ENCODE results near the gene PROSER3.
"Not testable (repeated sequence)": the region's sequence is repeated elsewhere in the genome, so short reads cannot be mapped to it uniquely, and the experiment has no call there.

Gene PROSER3

DNA sequence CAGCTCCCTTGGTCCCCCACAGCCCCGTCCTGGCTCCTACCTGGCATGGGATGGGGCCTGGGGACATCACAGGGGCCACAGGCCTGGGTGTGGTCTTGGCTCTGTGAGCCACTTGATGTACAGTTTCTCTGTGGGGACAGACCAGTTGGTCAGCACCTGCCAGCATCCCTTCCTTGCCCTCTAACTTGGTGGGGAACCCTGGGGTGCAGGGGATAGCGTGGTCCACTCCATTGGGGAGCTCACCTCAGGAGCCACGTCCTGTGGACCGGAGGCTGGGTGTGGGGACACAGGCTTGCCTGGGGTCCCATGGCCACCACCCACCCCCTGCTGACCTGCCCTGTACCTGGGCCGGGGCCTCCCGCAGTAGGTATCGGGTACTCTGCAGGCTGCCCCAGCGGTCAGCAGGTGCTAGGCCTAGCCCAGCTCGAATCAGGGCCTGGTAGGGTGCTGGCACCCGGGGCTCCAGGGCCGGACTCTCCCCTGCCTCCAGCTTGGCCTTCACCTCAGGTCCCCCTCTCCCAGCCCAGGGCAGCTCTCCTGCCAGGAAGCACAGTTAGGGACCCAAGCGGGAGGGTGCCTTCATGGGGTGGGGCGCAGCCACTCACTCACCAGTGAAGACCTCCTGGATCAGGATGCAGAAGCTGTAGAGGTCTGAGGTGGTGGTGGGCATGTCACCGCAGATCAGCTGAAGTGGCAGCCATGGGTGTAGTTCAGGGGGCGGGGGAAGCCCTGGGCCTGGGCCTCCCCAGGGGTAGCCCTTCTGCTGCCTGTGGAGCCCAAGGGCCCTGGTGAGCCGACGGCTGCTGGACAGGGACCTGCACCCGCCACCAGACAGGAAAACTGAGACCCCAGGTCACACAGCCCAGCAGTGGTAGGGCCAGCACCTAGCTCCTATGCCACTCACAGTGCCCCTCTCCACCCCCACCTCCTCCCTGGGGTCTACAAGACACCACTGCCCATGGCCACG lies 32.3 kb downstream of the PROSER3 start:
- DNase-seq (ENCODE audit: low read depth in 1 of 2, low spot score in 1 of 2) = no peak

DNA sequence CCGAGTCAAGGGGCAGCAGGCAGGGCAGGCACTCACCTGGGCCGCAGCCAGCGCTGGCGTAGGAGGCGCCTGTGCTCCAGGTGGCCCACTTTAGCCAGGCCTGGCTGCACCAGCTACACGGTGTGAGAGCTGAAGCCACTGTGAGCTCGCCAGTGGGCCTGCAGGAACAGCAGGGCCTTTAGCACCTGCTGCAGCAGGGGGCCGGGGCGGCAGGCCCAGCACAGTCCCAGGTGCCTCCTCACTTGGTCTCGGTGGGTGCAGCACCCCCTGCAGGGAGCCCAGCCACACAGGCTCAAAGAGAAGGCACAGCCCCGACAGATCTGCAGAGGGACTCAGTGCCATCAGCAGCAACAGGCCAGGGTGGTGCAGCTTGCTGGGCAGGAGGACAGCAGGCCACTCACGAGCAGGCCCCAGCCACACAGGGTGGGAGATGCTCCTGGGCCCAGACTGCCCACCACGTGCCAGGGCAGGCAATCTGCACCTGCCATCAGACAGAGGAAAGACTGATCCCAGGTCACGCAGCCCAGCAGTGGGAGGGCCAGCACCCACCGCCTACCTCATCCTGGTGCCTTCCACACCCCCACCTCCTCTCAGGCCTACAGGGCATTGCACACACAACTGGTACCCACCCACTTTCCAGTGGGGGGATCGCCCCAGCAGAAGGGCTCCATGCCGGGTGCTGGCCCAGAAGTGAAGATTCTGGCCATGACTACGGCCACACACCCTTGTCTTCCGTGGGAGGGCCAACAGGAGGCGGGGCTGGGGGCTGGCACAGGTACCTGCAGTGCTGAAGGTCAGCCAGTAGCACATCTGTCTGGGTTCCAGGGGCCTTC lies 33.2 kb downstream of the PROSER3 start:
- DNase-seq (ENCODE audit: low read depth in 1 of 2, low spot score in 1 of 2) = no peak

DNA sequence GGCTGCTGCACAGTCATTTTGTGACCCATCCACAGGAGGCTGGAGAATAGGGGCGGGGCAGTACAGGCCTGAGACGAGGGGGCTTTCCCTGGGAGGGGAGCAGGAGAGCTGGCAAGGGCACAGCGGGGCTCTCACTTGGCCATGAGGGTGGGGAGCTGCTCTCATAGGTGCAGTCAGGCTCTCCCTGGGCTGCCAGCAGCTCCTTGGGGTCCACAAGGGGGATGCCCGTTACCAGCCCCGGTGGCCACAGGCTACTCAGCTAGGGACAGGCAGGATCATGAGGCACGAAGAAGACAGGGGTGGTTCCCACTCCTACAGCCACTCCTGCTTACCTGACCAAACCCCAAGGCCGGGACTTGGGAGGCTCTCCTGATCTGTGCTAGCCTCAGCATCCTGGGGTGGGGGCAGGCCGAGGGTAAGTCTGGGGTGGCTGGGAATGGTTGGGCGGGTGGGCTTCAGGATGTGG lies 33.9 kb downstream of the PROSER3 start:
- DNase-seq (ENCODE audit: low read depth in 1 of 2, low spot score in 1 of 2) = no peak

DNA sequence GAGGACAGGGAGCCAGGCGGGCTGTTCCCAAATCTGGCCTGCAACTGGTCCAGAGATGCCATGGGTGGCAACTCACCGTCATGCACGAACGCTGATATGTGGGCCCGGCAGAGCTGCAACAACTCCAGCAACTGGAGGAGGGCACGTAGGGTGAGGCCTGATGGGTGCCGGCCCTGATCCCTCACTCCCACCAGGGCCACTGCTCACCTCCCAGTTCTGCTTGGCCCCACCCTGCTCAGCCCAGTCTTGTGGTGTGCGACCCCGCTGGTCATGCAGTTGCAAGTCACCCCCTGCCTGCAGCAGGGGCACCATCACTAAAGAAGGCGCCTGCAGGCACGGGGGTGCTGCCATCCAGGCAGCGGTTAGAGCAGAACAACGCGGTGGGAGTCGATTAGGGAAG lies 34.3 kb downstream of the PROSER3 start:
- DNase-seq (ENCODE audit: low read depth in 1 of 2, low spot score in 1 of 2) = no peak

DNA sequence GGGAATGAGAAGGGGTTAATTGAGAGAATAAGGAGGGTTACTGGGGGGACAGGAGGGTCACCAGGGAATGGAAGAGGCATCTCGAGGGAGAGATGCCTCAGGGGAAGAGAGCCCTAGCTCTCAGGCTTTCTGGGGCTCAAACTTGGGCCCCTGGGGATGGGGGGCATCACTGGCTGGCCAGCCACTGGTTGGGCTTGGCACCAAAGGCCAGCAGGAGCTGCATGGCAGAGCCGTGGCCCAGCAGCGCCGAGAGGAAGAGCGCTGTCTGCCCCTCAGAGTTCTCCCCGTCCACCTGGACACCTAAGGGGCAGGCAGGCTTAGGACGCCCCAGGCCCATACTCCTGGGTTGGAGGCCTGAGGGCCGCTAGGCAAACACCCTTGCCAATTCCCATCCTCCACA lies 34.9 kb downstream of the PROSER3 start:
- no peak for DNase-seq (ENCODE audit: low read depth in 1 of 2, low spot score in 1 of 2)

DNA sequence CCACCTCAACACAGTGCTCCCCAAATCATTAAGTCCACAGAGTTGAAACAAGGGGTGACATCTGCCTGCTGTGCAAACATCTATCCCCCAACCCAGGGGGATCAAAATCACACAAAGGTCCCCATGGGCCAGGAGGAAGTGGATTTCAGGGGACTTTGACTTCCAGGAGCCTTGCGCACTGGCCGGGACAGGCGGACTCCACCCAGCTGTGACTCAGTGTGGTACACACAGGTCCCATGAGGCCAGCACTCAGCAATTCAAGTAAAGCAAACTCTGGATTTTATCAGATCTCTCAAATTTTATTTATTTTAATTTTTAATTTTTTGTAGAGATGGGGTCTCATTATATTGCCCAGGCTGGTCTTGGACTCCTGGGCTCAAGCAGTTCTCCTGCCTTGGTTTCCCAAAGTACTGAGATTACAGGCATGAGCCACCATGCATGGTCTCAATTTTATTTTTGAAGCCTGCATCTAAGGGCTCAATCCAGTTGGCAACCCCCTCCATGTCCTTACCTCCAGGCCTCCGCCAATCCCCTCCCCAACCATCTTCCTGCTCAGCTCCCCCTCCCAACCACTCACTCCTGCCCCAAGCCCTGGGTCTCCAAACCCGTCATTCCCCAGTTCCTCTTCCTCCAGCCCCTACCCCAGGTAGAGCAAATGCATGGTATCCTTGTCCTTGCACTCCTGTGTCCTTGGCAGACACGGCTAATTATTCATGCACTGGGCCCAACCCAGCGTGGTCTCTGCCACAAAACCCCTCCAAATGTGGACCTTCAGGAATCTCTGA lies 35.6 kb downstream of the PROSER3 start:
- DNase-seq (ENCODE audit: low read depth in 1 of 2, low spot score in 1 of 2) = no peak

DNA sequence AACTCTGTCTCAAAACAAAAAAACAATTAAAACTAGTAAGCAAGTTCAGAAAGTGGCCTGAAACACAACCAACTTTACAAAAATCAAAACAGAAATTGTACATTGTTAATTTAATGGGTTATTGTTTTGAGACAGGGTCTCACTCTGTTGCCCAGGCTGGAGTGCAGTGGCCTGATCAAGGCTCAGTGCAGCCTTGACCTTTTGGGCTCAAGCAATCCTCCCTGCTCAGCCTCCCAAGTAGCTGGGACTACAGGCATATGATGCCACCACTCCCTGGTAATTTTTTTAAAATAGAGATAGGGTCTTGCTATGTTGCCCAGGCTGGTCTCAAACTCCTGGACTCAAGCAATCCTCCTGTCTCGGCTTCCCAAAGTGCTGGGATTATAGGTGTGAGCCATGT lies 37.6 kb downstream of the PROSER3 start:
- not testable (repeated sequence) for DNase-seq (ENCODE audit: low read depth in 1 of 2, low spot score in 1 of 2)

DNA sequence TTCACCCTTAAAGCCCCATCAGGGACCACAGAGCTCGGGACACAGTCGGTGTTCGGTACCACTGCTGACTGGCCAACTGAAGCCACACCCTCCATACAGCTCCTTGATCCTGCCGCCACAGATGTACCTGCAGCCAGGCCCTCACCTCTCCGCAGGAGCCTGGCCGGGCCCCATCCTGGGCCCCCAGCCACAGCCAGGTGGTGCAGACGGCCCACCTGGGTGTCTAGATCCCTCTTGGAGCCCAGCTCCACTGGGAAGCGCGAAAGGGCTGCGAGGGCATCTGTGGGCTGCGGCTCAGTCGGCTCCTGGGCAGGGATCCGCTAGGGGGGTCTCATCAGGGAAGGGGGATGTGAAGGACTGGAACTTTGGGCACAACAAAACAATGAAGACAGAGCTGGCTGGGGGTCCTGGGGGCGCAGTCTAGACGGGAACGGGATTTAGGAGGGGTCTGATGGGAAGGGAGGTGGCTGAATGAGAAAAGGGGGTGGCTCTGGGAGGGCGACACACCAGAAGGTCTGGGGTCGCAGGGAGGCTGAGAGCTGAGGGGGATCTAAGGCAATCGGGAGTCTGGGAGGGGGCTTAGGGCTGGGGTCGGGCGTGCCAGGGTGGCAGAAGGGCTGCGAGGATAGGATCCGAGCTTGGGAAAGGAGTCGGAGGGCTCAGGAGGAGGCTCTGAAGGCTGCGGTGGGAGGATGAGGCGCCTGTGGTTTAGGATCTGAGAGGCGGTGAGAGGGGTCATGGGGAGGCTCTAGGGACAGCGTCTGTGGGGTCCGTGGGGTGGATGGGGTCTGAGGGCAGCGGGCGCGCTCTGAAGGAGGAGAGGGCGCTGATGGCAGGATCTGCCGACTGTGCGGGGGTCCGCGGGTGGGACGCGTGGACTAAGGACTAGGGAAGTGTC lies 38.9 kb downstream of the PROSER3 start:
- no peak for DNase-seq (ENCODE audit: low read depth in 1 of 2, low spot score in 1 of 2)

DNA sequence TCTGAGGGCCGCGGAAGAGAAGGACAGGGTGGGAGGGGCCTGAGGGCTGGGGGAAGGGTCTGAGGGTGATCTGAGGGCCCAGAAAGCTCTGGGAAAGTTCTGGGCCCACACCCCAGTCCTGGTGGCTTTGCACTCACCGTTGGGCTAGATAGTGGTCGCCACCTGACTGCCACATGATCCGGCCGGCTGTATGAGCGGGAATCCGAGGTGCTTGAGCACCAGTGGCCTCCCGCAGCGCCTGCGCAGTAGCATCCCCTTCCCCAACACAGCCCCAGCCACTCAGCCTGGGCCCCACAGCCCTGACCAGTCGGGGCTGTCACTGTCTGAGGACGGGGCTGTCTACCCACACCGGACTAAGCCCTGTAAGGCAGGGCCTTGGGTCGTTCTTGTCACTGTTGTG lies 39.7 kb downstream of the PROSER3 start:
- DNase-seq (ENCODE audit: low read depth in 1 of 2, low spot score in 1 of 2) = no peak

DNA sequence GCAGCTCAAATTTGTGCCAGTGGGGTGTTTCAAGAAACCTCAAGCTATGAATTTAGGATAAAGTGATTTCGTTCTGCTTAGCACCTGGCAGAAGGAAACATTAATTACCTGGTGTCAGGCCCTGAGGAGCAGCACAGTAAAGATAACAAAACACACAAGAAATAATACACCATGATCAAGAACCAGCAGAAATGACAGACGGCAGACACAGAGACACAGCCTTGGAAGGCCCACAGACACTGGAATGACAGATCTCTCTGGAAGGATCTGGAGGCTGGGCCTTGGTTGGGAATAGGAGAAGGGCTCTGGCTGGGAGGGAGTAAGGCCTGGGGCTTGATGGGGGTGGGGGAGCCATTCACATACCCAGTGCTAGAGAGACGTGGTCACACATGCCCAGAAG lies 43.9 kb downstream of the PROSER3 start:
- DNase-seq (ENCODE audit: low read depth in 1 of 2, low spot score in 1 of 2) = no peak

DNA sequence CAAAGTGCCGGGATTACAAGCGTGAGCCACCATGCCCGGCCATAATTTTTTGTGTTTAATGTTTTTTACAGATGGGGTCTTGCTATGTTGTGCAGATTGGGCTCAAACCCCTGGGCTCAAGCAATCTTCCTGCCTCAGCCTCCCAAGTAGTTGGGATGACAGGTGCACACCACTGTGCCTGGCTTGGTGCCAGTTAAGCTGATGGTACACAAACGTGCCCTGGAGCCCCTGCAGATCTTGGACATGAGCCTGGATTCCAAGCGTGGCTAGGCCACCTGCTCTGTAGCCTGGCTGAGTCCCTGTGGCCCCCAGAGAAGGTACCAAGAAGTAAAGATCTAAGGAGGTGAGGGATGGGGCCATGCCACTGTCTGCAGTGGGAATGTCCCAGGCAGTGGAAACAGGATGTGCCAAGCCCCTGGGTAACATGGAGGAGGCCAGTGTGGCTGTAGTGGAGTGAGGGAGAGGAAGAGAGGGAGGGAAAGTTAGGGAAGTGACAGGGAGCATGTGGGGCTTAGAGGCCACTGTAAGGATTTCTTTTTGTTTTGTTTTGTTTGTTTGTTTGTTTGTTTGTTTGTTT lies 47.6 kb downstream of the PROSER3 start:
- DNase-seq (ENCODE audit: low read depth in 1 of 2, low spot score in 1 of 2) = no peak

DNA sequence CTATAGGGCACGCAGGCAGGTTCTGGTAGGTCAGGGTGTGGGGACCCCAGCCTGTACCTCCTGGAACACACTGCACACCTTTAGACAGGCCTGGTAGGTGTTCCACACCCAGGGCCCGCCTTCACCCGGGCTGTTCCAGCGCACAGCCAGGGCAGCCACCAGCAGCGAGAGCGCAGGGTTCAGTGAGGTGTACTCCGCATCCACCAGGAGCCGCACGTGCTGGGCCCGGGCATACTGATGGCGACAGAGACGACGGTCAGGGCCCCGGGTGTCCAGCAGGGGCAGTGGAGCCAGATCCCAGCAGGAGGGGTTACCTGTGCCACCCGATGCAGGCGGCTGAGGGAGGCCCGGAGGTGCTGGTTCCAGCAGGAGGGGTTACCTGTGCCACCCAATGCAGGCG lies 48.6 kb downstream of the PROSER3 start:
- DNase-seq (ENCODE audit: low read depth in 1 of 2, low spot score in 1 of 2) = no peak

DNA sequence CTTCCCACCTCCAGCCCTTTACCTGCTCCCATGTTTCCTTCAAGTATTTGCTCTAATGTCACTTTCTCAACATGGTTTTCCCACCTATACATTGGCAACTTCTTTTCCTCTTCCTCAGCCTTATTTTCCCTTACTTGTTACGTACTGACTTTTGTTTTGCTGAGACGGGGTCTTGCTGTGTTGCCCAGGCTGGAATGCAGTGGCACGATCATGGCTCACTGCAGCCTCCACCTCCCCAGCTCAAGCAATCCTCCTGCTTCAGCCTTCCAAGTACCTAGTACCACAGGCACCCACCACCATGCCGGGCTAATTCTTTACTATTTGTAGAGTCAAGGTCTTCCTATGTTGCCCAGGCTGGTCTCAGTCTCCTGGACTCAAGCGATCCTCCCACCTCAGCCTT lies 49.7 kb downstream of the PROSER3 start:
- DNase-seq (ENCODE audit: low read depth in 1 of 2, low spot score in 1 of 2) = no peak

DNA sequence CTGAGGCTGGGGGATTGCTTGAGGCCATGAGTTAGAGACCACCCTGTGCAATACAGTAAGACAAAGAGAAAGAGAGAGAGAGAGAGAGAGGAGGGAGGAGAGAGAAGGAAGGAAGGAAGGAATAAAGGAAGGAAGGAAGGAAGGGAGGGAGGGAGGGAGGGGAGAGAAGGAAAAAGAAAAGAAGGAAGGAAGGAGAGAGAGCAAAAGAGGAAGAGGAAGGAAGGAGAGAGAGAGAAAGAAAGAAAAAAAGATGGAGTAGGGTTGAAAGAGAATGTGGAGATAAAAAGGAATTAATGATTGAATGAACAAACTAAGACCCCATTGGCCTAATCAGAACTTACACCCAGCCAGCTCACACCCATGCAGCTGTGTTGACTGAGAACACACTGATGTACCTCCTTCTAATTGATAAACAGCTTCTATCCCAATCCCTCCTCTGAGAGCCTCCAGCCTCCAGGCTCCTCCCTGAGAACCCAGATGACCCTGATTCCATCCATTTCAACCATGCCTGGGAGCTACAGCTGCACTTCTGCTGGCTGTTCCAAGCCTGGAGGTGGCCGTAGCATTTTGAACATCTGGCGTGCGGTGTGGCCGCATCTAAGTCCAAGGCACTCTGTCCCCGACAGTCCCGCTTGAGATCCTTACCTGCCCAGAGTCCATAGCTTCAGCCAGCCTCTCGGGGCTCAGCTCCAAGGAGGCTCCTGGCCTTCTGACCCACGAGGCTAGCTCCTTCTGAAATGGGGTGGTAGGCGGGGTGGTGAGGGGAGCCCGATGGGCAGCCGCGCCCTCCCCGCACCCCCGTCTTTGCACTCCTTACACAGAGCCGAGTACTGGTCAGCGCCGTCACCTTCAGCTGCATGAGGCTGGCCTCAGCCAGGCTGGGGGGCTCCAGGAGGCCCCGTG lies 53.6 kb downstream of the PROSER3 start:
- no peak for DNase-seq (ENCODE audit: low read depth in 1 of 2, low spot score in 1 of 2)

DNA sequence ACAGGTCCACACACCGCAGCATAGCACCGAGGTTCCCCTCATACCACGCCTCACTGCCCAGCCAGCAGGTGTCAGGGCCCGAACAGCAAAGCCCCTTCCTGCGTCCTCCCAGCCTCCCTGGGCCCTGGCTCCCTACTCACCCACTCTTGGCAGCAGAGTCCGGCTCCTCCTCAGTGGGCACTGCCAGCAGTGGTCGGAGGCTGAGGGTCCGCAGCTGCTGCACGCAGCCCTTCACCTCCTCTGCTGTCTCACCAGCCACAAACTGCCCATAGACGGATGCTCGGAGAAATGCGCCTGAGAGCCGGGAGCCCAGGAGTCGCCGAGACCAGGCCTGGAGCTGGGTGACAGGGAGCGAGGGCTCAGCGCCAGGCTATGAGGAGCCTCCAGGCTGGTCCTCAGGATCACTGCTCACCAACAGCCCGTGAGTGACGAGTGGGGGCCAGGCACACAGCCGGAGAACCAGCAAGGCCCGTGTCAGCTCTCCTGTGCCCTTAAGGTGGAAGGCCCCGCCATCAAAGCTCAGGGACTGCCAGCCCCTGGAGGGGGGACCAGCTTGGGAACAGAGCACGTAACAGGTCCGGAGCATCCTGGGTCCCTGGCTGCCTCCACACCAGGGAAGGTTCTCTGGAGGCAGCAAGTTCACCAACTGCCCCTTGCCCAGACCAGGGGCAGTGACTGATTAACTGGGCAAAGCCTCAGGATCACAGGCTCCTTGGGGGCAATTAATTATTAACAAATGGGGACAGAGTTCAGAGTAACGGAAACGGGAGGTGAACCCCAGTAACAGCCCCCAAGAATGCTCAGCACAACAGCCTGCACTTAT lies 54.5 kb downstream of the PROSER3 start, which contains the start of gene PRODH2:
Gene PRODH2, minus strand, starts transcription at position 626 of the 823 bp plus-strand sequence. Its CDS starts 40 bp downstream, at position 586.
- no peak for DNase-seq (ENCODE audit: low read depth in 1 of 2, low spot score in 1 of 2)

DNA sequence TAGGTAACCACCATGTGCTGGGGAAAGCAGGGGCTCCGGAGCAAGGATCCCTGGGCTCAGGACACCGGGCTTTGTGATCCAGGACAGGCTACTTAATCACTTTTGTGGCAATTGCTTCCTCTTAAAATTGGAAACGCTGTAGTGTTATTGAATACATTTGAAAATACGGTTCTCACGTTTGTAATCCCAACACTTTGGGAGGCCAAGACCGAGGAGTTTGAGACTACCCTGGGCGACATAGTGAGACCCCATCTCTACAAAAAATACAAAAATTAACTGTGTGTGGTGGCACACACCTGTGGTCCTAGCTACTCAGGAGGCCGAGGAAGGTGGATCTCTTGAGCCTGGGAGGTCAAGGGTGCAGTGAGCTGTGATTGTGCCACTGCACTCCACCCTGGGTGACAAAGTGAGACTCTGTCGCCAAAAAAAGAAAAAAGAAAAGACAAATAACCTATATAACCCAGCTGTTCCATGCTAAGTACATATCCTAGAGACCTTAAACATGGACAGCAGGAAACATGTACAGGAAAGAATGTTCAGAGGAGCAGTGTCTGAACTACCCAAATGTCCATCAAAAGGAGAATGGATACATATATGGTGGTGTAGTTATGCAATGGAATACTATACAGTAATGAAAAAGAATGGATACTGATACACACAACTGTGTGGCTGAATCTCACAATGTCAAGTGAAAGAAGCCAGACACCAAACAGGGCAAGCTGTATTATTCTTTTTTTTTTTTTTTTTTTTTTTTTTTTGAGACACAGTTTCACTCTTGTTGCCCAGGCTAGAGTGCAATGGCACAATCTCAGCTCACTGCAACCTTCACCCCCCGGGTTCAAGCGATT lies 55.3 kb downstream of the PROSER3 start:
- DNase-seq (ENCODE audit: low read depth in 1 of 2, low spot score in 1 of 2) = no peak

DNA sequence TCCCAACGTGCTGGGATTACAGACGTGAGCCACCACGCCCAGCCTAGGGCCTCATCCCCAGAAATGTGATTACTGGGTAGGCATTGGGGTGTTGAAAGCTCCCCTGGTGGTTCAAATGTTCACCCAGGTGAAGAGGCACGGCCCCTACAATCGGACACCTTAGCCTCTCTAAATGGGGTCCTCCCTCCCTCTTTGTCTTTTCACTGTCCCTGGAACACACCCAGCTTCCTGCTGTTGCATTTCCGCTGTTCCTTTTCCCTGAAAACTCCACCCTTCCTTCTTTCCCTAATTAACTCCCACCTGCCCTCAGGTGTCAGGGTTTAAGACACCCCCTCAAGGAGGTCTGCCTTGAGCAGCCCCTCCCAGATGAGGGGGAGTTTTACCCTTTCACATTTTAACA lies 58.3 kb downstream of the PROSER3 start:
- DNase-seq (ENCODE audit: low read depth in 1 of 2, low spot score in 1 of 2) = no peak

Measured in activated CD4-positive, alpha-beta T cell treated with anti-CD3 and anti-CD28 coated beads, Interleukin-2, amount 50 U/mL, for 24 hours (primary cell).